ENCODE results near the gene NUBP2.

The NUBP2 gene

GRCh38 chr16:1778200-1779179 is 4.3 kb upstream of the NUBP2 start:
- DNase-seq (ENCODE audit: low spot score): no peak
- TF ChIP-seq CTCF (conservative IDR thresholded peaks at IDR 0.05; ENCODE audit: low read depth): no peak
- H3K27ac ChIP-seq: peak overlapping the region; percentile 92
- ChIA-PET CTCF (no interaction called here), POLR2A (ENCODE audit: low non-redundant PET) (no interaction called here)

- DNase-seq (ENCODE audit: low spot score): no peak
- ChIA-PET CTCF (no interaction called here), POLR2A (ENCODE audit: low non-redundant PET) (no interaction called here)
- peak overlapping the region; percentile 92 for H3K27ac ChIP-seq
- TF ChIP-seq CTCF (conservative IDR thresholded peaks at IDR 0.05; ENCODE audit: low read depth): no peak
These were observed 3.5 kb upstream of the NUBP2 start for GRCh38 chr16:1779234-1779701.

- H3K27ac ChIP-seq: peak overlapping the region; percentile 92
- CTCF ChIA-PET: no interaction called here
- no peak for DNase-seq (ENCODE audit: low spot score)
- POLR2A ChIA-PET (ENCODE audit: low non-redundant PET): no interaction called here
- no peak for TF ChIP-seq CTCF (conservative IDR thresholded peaks at IDR 0.05; ENCODE audit: low read depth)
These were observed 2.8 kb upstream of the NUBP2 start for GRCh38 chr16:1779741-1780676.

GRCh38 chr16:1780677-1781072 is 2.1 kb upstream of the NUBP2 start:
- TF ChIP-seq CTCF (conservative IDR thresholded peaks at IDR 0.05; ENCODE audit: low read depth): no peak
- POLR2A ChIA-PET (ENCODE audit: low non-redundant PET): no interaction called here
- DNase-seq (ENCODE audit: low spot score): no peak
- CTCF ChIA-PET: interaction anchor here (1.4 kb wide), 1 partner anchor 43 kb away, joined by 4 read pairs; no protein-coding TSS in a partner anchor
- peak overlapping the region; percentile 92 for H3K27ac ChIP-seq

GRCh38 chr16:1781254-1781653 is 1.5 kb upstream of the NUBP2 start:
- no peak for TF ChIP-seq CTCF (conservative IDR thresholded peaks at IDR 0.05; ENCODE audit: low read depth)
- POLR2A ChIA-PET (ENCODE audit: low non-redundant PET): interaction anchor here (2.3 kb wide), 1 partner anchor 11 kb away, joined by 6 read pairs; no protein-coding TSS in a partner anchor
- CTCF ChIA-PET: interaction anchor here (1.4 kb wide), 1 partner anchor 43 kb away, joined by 4 read pairs; no protein-coding TSS in a partner anchor
- H3K27ac ChIP-seq: peak overlapping the region; percentile 92
- DNase-seq (ENCODE audit: low spot score): no peak
